Measurements from ENCODE around the gene GABRB1. TPM values are rescaled to one million over a fixed set of nuclear protein-coding genes. Genes with fewer than 3 reads are reported as not detected.

The GABRB1 gene
- total and polyA plus RNA-seq, 2 donors (not counting 3 experiments of a cell fraction or from before 2014, with no cell fraction given): not detected

GRCh38 chr4:47468706-47469365, 437.5 kb downstream of the GABRB1 start:
- DNase-seq (ENCODE audit: low read depth, low spot score) (no peak), FAIRE-seq (no peak)
- H3K4me2 ChIP-seq (ENCODE audit: insufficient read depth, low read length): no peak overlapping the region
- intact Hi-C loops (cut with micrococcal nuclease) (loop anchor here (10.0 kb wide), 1 partner anchor 446 kb away; the partner anchor contains the start of gene NFXL1), dilution Hi-C loops (cut with MboI; ENCODE audit: extremely low pct_ligation_motif_present, low sequenced_read_pairs) (no loop called here)
- H2AFZ ChIP-seq (ENCODE audit: low read depth, low read length): no peak overlapping the region
- H3K27ac ChIP-seq (ENCODE audit: insufficient read depth, low read depth, low read length): no peak overlapping the region
- POLR2A ChIA-PET: no interaction called here
- no peaks in the 10 kb centered on the region for H3K9me3 ChIP-seq (replicated peaks; ENCODE audit: control insufficient read depth, insufficient read depth, low read length)
- BruUV-seq (replicated peaks): no TSS peak
- no peaks in the 10 kb centered on the region for H3K9me1 ChIP-seq (replicated peaks; ENCODE audit: control insufficient read depth, extremely low read depth, insufficient read depth, low read length)
- no peak overlapping the region for H3K9ac ChIP-seq (replicated peaks; ENCODE audit: extremely low read depth, insufficient read depth, low read length)
- TF ChIP-seq JUN (IDR thresholded peaks at IDR 0.05; ENCODE audit: borderline replicate concordance, insufficient read depth, insufficient read length, low read depth) (no peak), FOS (IDR thresholded peaks at IDR 0.05; ENCODE audit: borderline replicate concordance, insufficient read depth, low read length) (no peak), GATA2 (IDR thresholded peaks at IDR 0.05; ENCODE audit: insufficient read depth, insufficient read length, low read depth, low read length) (no peak)
- CTCF ChIA-PET: interaction anchor here (0.7 kb wide), 1 partner anchor 47 kb away, joined by 3 read pairs; no protein-coding TSS in a partner anchor
- no peaks in the 10 kb centered on the region for H4K20me1 ChIP-seq (replicated peaks; ENCODE audit: control insufficient read depth, extremely low read depth, insufficient read depth, low read length)
- no peaks in the 10 kb centered on the region for H3K4me1 ChIP-seq (ENCODE audit: control insufficient read depth, extremely low read depth, insufficient read depth, low read length)
- H3K79me2 ChIP-seq (ENCODE audit: control insufficient read depth, insufficient read depth, low read length): no peaks in the 10 kb centered on the region
- no peaks in the 10 kb centered on the region for H3K36me3 ChIP-seq (ENCODE audit: control insufficient read depth in 2 of 2, extremely low read depth in 1 of 2, insufficient read depth in 2 of 2, low read length in 2 of 2)
- H3K4me3 ChIP-seq (replicated peaks in 1 of 3; ENCODE audit: insufficient read depth in 1 of 3, low read depth in 1 of 3, low read length in 3 of 3): no peak overlapping the region
- H3K27me3 ChIP-seq (ENCODE audit: control insufficient read depth in 2 of 2, insufficient read depth in 2 of 2, low read length in 2 of 2): no peaks in the 10 kb centered on the region

DNA sequence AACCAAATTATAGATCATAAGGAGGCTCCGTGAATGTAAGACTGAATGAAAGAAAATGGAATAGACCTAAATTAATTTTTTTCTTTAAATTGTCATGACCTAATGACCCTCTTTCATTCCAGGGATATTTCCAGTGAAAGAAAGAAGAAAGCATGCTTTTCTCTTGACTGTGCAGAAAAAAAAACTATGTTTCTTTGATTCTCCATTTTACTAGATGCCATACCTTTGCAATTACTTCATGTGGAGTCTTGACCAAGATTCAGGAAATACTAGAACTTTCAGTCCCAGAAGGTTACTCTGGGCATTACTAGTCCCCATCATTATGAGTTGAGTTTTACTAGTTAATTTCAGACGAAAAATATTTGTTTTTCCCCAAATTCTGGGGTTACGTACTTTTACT, 438.6 kb downstream of the GABRB1 start:
- TF ChIP-seq POLR2AphosphoS5 (IDR thresholded peaks at IDR 0.05; ENCODE audit: insufficient read depth, low read depth, low read length) (no peak), POLR2A (IDR thresholded peaks at IDR 0.05; ENCODE audit: low read depth, low read length) (no peak), FOS (IDR thresholded peaks at IDR 0.05; ENCODE audit: borderline replicate concordance, insufficient read depth, low read length) (no peak), MAX (IDR thresholded peaks at IDR 0.05; ENCODE audit: insufficient read depth, insufficient read length) (no peak), GATA2 (IDR thresholded peaks at IDR 0.05; ENCODE audit: insufficient read depth, insufficient read length, low read depth, low read length) (no peak), JUN (IDR thresholded peaks at IDR 0.05; ENCODE audit: borderline replicate concordance, insufficient read depth, insufficient read length, low read depth) (no peak), MYC (IDR thresholded peaks at IDR 0.05; ENCODE audit: low read depth, low read length) (no peak), CTCF (IDR thresholded peaks at IDR 0.05; ENCODE audit: extremely low read depth in 1 of 2, insufficient read depth in 1 of 2, low read depth in 1 of 2, low read length in 2 of 2) (no peak), EZH2 (IDR thresholded peaks at IDR 0.05; ENCODE audit: borderline replicate concordance, low read depth, low read length, severe bottlenecking) (no peak)
- CTCF ChIA-PET: interaction anchor here (0.7 kb wide), 1 partner anchor 48 kb away, joined by 3 read pairs; no protein-coding TSS in a partner anchor
- no peak for DNase-seq (ENCODE audit: low read depth, low spot score)

More for the DNA sequence above, 438.6 kb downstream of the GABRB1 start:
- Histone ChIP-seq H3K4me3 (replicated peaks in 1 of 3; ENCODE audit: insufficient read depth in 1 of 3, low read depth in 1 of 3, low read length in 3 of 3) (no peak overlapping the region), H3K9ac (replicated peaks; ENCODE audit: extremely low read depth, insufficient read depth, low read length) (no peak overlapping the region), H3K9me1 (replicated peaks; ENCODE audit: control insufficient read depth, extremely low read depth, insufficient read depth, low read length) (no peaks in the 10 kb centered on the region), H3K4me1 (ENCODE audit: control insufficient read depth, extremely low read depth, insufficient read depth, low read length) (no peaks in the 10 kb centered on the region), H3K36me3 (ENCODE audit: control insufficient read depth in 2 of 2, extremely low read depth in 1 of 2, insufficient read depth in 2 of 2, low read length in 2 of 2) (no peaks in the 10 kb centered on the region), H2AFZ (ENCODE audit: low read depth, low read length) (no peak overlapping the region), H3K27me3 (ENCODE audit: control insufficient read depth in 2 of 2, insufficient read depth in 2 of 2, low read length in 2 of 2) (no peaks in the 10 kb centered on the region), H3K79me2 (ENCODE audit: control insufficient read depth, insufficient read depth, low read length) (no peaks in the 10 kb centered on the region), H4K20me1 (replicated peaks; ENCODE audit: control insufficient read depth, extremely low read depth, insufficient read depth, low read length) (no peaks in the 10 kb centered on the region), H3K4me2 (ENCODE audit: insufficient read depth, low read length) (no peak overlapping the region), H3K27ac (ENCODE audit: insufficient read depth, low read depth, low read length) (no peak overlapping the region), H3K9me3 (replicated peaks; ENCODE audit: control insufficient read depth, insufficient read depth, low read length) (no peaks in the 10 kb centered on the region)
- FAIRE-seq: no peak
- dilution Hi-C loops (cut with MboI; ENCODE audit: extremely low pct_ligation_motif_present, low sequenced_read_pairs): no loop called here
- POLR2A ChIA-PET: no interaction called here
- no TSS peak for BruUV-seq (replicated peaks)
- intact Hi-C loops (cut with micrococcal nuclease): loop anchor here (10.0 kb wide), 1 partner anchor 445 kb away; the partner anchor contains the start of gene NFXL1

All from endothelial cell of umbilical vein (primary cell).